CD14-positive monocyte (primary cell): ENCODE measurements around the gene C11orf71. TPM values are rescaled to one million over a fixed set of nuclear protein-coding genes. Genes with fewer than 3 reads are reported as not detected.

Experiments used
- DNase-seq, 3 donors: peaks; one replicate each; pipeline ENCODE4 v3.0.0-alpha.2; 2011 to 2022
- H2AFZ ChIP-seq: 2 replicates; pipeline ENCODE4 v1.6.0; 2012; ENCODE audit warnings: mild to moderate bottlenecking, low read depth, low read length, inconsistent platforms; ENCODE audit not compliant: insufficient read depth, poor library complexity, severe bottlenecking
- H3K27ac ChIP-seq, 2 donors: 1 replicate in 1 of 2; 2 replicates in 1 of 2; pipeline ENCODE4 v1.5.1; 2012 to 2013; ENCODE audit warnings: low read length in 2 of 2, control low read depth in 1 of 2, inconsistent platforms in 1 of 2, low read depth in 1 of 2, mild to moderate bottlenecking in 1 of 2
- H3K27me3 ChIP-seq, 2 donors: one replicate each; pipeline versions ENCODE4 v1.6.0 to v1.6.1; 2011 to 2013; ENCODE audit warnings: low read length in 2 of 2; ENCODE audit not compliant: control insufficient read depth in 2 of 2, insufficient read depth in 2 of 2
- H3K36me3 ChIP-seq, 2 donors: replicated peaks in 1 of 2; 1 replicate in 1 of 2; 2 replicates in 1 of 2; pipeline versions ENCODE4 v1.5.1 to v1.6.1; 2012 to 2013; ENCODE audit warnings: low read length in 2 of 2, control low read depth in 1 of 2, inconsistent platforms in 1 of 2, mild to moderate bottlenecking in 1 of 2; ENCODE audit not compliant: insufficient read depth in 2 of 2, control insufficient read depth in 1 of 2
- H3K4me1 ChIP-seq, 2 donors: 1 replicate in 1 of 2; 2 replicates in 1 of 2; pipeline versions ENCODE4 v1.5.1 to v1.6.1; 2012 to 2013; ENCODE audit warnings: low read length in 2 of 2, control low read depth in 1 of 2, inconsistent platforms in 1 of 2, mild to moderate bottlenecking in 1 of 2, moderate library complexity in 1 of 2; ENCODE audit not compliant: insufficient read depth in 2 of 2, control insufficient read depth in 1 of 2
- H3K4me2 ChIP-seq: replicated peaks from 2 replicates; pipeline ENCODE3; 2012; ENCODE audit warnings: low read length, moderate library complexity, mild to moderate bottlenecking; ENCODE audit not compliant: poor library complexity, severe bottlenecking; ENCODE audit errors: extremely low read depth
- H3K4me3 ChIP-seq, 3 experiments: fragments of 200-600 bp in 1 of 3; sonication (generic) in 1 of 3; replicated peaks in 1 of 3; 1 replicate in 2 of 3; 2 replicates in 1 of 3; pipeline ENCODE4 v1.5.1; 2011 to 2013; ENCODE audit warnings: low read length in 3 of 3, mild to moderate bottlenecking in 3 of 3, control low read depth in 2 of 3, low read depth in 2 of 3, inconsistent platforms in 1 of 3, moderate library complexity in 1 of 3
- H3K79me2 ChIP-seq: 2 replicates; pipeline ENCODE4 v1.6.0; 2012; ENCODE audit warnings: mild to moderate bottlenecking, control low read depth, inconsistent platforms, low read length, moderate library complexity; ENCODE audit not compliant: insufficient read depth
- H3K9ac ChIP-seq: 2 replicates; pipeline ENCODE4 v1.6.0; 2017; ENCODE audit warnings: low read length, mild to moderate bottlenecking; ENCODE audit not compliant: insufficient read depth, poor library complexity, severe bottlenecking
- H3K9me3 ChIP-seq, 2 donors: replicated peaks in 1 of 2; 1 replicate in 1 of 2; 2 replicates in 1 of 2; pipeline versions ENCODE4 v1.5.1 to v1.6.1; 2012 to 2013; ENCODE audit warnings: low read length in 2 of 2, control low read depth in 1 of 2; ENCODE audit not compliant: control insufficient read depth in 1 of 2, insufficient read depth in 1 of 2
- H4K20me1 ChIP-seq: 2 replicates; pipeline ENCODE4 v1.6.0; 2012; ENCODE audit warnings: mild to moderate bottlenecking, low read length, control low read depth, moderate library complexity; ENCODE audit not compliant: insufficient read depth
- H3K27ac Mint-ChIP-seq, 7 donors: one replicate each; pipeline ENCODE4 v1.8.0; 2020; ENCODE audit warnings: mild to moderate bottlenecking in 7 of 7, mixed read lengths in 7 of 7, moderate library complexity in 6 of 7, inconsistent platforms in 2 of 7
- H3K27me3 Mint-ChIP-seq, 3 donors: one replicate each; pipeline ENCODE4 v1.8.0; 2021 to 2022; ENCODE audit warnings: low read depth in 3 of 3, mild to moderate bottlenecking in 3 of 3, mixed read lengths in 3 of 3, moderate library complexity in 3 of 3, inconsistent platforms in 1 of 3
- H3K36me3 Mint-ChIP-seq, 2 donors: one replicate each; pipeline ENCODE4 v1.8.0; 2020; ENCODE audit warnings: mixed read lengths in 2 of 2, inconsistent platforms in 1 of 2, mild to moderate bottlenecking in 1 of 2
- H3K4me1 Mint-ChIP-seq: one replicate; pipeline ENCODE4 v1.8.0; 2020; ENCODE audit warnings: mild to moderate bottlenecking, mixed read lengths
- H3K4me3 Mint-ChIP-seq, 2 donors: one replicate each; pipeline ENCODE4 v1.8.0; 2020; ENCODE audit warnings: mild to moderate bottlenecking in 2 of 2, mixed read lengths in 2 of 2, moderate library complexity in 1 of 2
- H3K9me3 Mint-ChIP-seq, 7 donors: one replicate each; pipeline ENCODE4 v1.8.0; 2020 to 2022; ENCODE audit warnings: mixed read lengths in 7 of 7, mild to moderate bottlenecking in 6 of 7, moderate library complexity in 6 of 7, inconsistent platforms in 2 of 7
- WGBS: methylation state at CpG from one replicate; pipeline ENCODE4 v1.1.5; 2013; ENCODE audit warnings: missing lambda C conversion rate; ENCODE audit not compliant: insufficient coverage; 5-methylcytosine and 5-hydroxymethylcytosine counted together
- intact Hi-C, 2 donors: fragments of 100-400 bp; cut with micrococcal nuclease; formaldehyde crosslinking; loops; one replicate each; pipeline versions ENCODE4 v1.15.0 to v1.15.1; 2023
- polyA plus RNA-seq, 3 donors: library from polyadenylated mRNA; depleted of rRNA in 1 of 3; unstranded in 2 of 3; stranded (reverse) in 1 of 3; fragments of 300-500 nt in 2 of 3; fragments of >200 nt in 1 of 3; fragmentation: Illumina TruSeq in 2 of 3; gene quantifications; 1 replicate in 2 of 3; 2 replicates in 1 of 3; pipeline ENCODE4 v1.2.3, GENCODE V29; 2012 to 2021
- TF ChIP-seq, protein P1 (sequence below): fragments of 200-600 bp; IDR thresholded peaks from one replicate; pipeline ENCODE4 v1.8.0; 2022; ENCODE audit warnings: antibody characterized with exemption, mild to moderate bottlenecking

The C11orf71 gene
- polyA plus RNA-seq, 3 donors, result 9.3 to 23.0 (median 14.2) TPM

DNA sequence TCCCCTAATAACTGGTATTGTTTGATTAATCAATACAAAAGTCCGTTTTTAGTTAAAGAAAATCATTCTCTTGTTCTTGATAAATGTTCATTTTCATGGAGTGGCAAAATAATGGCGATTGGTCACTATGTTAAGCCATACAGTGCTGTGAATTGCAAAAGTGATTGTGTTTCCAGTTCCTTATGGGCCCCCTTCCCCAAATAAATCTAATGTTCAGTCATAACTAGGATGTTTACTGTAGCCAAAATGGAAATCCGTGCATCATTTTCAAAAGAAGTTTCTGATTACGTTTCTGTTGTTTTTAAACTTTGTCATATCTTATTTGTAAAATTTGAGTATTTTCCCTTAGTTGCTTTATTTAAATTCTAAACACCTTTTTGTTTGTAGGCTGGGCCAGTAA, 1.0 kb upstream of the C11orf71 start:
- TF ChIP-seq, protein P1, sequence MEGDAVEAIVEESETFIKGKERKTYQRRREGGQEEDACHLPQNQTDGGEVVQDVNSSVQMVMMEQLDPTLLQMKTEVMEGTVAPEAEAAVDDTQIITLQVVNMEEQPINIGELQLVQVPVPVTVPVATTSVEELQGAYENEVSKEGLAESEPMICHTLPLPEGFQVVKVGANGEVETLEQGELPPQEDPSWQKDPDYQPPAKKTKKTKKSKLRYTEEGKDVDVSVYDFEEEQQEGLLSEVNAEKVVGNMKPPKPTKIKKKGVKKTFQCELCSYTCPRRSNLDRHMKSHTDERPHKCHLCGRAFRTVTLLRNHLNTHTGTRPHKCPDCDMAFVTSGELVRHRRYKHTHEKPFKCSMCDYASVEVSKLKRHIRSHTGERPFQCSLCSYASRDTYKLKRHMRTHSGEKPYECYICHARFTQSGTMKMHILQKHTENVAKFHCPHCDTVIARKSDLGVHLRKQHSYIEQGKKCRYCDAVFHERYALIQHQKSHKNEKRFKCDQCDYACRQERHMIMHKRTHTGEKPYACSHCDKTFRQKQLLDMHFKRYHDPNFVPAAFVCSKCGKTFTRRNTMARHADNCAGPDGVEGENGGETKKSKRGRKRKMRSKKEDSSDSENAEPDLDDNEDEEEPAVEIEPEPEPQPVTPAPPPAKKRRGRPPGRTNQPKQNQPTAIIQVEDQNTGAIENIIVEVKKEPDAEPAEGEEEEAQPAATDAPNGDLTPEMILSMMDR, result no peak
- Mint-ChIP-seq H3K4me3 (peak overlapping the region; percentile 91 to 96), H3K9me3 (no peaks in the 10 kb centered on the region), H3K27me3 (no peaks in the 10 kb centered on the region), H3K36me3 (peaks cover 28 to 36% of the 10 kb centered on the region in 2 donors), H3K27ac (peak overlapping the region; percentile 99 to 100 (median 100)), H3K4me1 (peaks cover 42% of the 10 kb centered on the region)
- peak overlapping the region; percentile 83 for H2AFZ ChIP-seq
- DNase-seq, result peak; percentile 24 to 46 (median 45)
- peak overlapping the region; percentile 96 for H3K9ac ChIP-seq
- no peaks in the 10 kb centered on the region for H3K9me3 ChIP-seq
- WGBS, result no CpG with 5 or more reads among the region's 4 CpGs
- no peaks in the 10 kb centered on the region for H3K27me3 ChIP-seq
- peaks cover 75% of the 10 kb centered on the region for H3K79me2 ChIP-seq
- H4K20me1 ChIP-seq, result peaks cover 13% of the 10 kb centered on the region
- H3K4me3 ChIP-seq, result peak overlapping the region; percentile 77 to 90 (median 85)
- intact Hi-C loops, result loop anchor here in 1 of 2 donors (10.0 kb wide), 1 partner anchor 527 kb away; the partner anchor contains the start of gene USP28
- H3K4me1 ChIP-seq, result peaks cover 26 to 45% of the 10 kb centered on the region in 2 donors
- H3K36me3 ChIP-seq, result peaks cover 15 to 38% of the 10 kb centered on the region in 2 donors
- peak overlapping the region; percentile 99 for H3K27ac ChIP-seq
- peak overlapping the region; percentile 76 for H3K4me2 ChIP-seq

DNA sequence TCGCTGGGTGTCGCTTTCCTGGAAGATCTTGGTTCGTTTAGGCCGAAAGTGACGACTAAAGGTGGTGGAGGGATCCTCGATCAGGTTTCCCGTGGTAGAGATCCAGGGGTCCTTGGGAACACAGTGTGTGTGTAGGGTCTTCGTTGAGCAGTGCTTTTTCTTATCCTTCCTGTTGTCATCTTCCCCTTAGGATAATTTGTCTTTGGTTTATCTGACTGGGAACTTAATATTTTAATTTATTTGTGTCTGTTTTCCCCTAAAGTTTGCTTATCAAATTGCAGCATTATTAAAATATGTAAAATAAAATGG, 558 bp upstream of the C11orf71 start:
- peaks cover 24 to 32% of the 10 kb centered on the region in 2 donors for H3K36me3 Mint-ChIP-seq
- 0% methylated on average over 6 of the region's 8 CpGs for WGBS
- no peak for DNase-seq
- Histone ChIP-seq H3K36me3 (peaks cover 11 to 34% of the 10 kb centered on the region in 2 donors), H2AFZ (peak overlapping the region; percentile 83), H3K4me3 (peak overlapping the region; percentile 77 to 90 (median 85)), H3K4me2 (peak overlapping the region; percentile 76), H3K4me1 (peaks cover 26 to 45% of the 10 kb centered on the region in 2 donors), H3K27ac (peak overlapping the region; percentile 99), H3K79me2 (peaks cover 70% of the 10 kb centered on the region), H3K9me3 (no peaks in the 10 kb centered on the region), H3K9ac (peak overlapping the region; percentile 96), H4K20me1 (peaks cover 9% of the 10 kb centered on the region), H3K27me3 (no peaks in the 10 kb centered on the region)
- TF ChIP-seq, protein P1, result no peak
- peaks cover 42% of the 10 kb centered on the region for H3K4me1 Mint-ChIP-seq
- peak overlapping the region; percentile 91 to 96 for H3K4me3 Mint-ChIP-seq
- no peaks in the 10 kb centered on the region for H3K27me3 Mint-ChIP-seq
- no peaks in the 10 kb centered on the region for H3K9me3 Mint-ChIP-seq
- intact Hi-C loops, result loop anchor here in 1 of 2 donors (10.0 kb wide), 1 partner anchor 526 kb away; the partner anchor contains the start of gene USP28
- H3K27ac Mint-ChIP-seq, result peak overlapping the region; percentile 99 to 100 (median 100)
